Kidney (tissue), 14 donors: ENCODE measurements around the gene GSK3A. TPM values are rescaled to one million over a fixed set of nuclear protein-coding genes. Genes with fewer than 3 reads are reported as not detected.

ENCODE experiments used
- DNase-seq, 5 donors: peaks; one replicate each; pipeline ENCODE4 v3.0.0-alpha.2; 2013 to 2020
- FAIRE-seq: peaks from 2 replicates; lab custom pipeline; 2012; peaks lifted over from hg19 to GRCh38; lab: Jason Lieb, UNC
- H3K27ac ChIP-seq, 2 donors: one replicate each; pipeline ENCODE4 v1.7.0; 2013; ENCODE audit warnings: low read depth in 2 of 2, low read length in 2 of 2, inconsistent platforms in 1 of 2
- H3K27me3 ChIP-seq: one replicate; pipeline ENCODE4 v1.7.1; 2013; ENCODE audit warnings: low read length, inconsistent platforms; ENCODE audit not compliant: control insufficient read depth, insufficient read depth
- H3K36me3 ChIP-seq, 3 donors: one replicate each; pipeline versions ENCODE4 v1.7.0 to v1.7.1; 2013; ENCODE audit warnings: low read length in 3 of 3, control low read depth in 1 of 3, inconsistent platforms in 1 of 3; ENCODE audit not compliant: insufficient read depth in 3 of 3, control insufficient read depth in 2 of 3
- H3K4me1 ChIP-seq, 3 donors: one replicate each; pipeline versions ENCODE4 v1.7.0 to v1.7.1; 2013; ENCODE audit warnings: low read length in 3 of 3, inconsistent platforms in 1 of 3, low read depth in 1 of 3; ENCODE audit not compliant: control insufficient read depth in 2 of 3, insufficient read depth in 2 of 3
- H3K4me3 ChIP-seq, 3 donors: one replicate each; pipeline versions ENCODE4 v1.7.0 to v1.8.1; 2013; ENCODE audit warnings: low read length in 3 of 3, control low read depth in 1 of 3, inconsistent platforms in 1 of 3
- H3K9ac ChIP-seq, 3 donors: one replicate each; pipeline versions ENCODE4 v1.7.0 to v1.7.1; 2013; ENCODE audit warnings: low read length in 3 of 3, control low read depth in 1 of 3, inconsistent platforms in 1 of 3
- H3K9me3 ChIP-seq, 3 donors: one replicate each; pipeline versions ENCODE4 v1.7.0 to v1.7.1; 2013; ENCODE audit warnings: low read length in 3 of 3, control low read depth in 1 of 3, inconsistent platforms in 1 of 3; ENCODE audit not compliant: control insufficient read depth in 2 of 3, insufficient read depth in 1 of 3
- intact Hi-C: fragments of 100-400 bp; cut with DNase I; formaldehyde crosslinking; loops from one replicate; pipeline ENCODE4 v1.11.1; 2022
- polyA plus RNA-seq: library from polyadenylated mRNA; stranded (reverse); fragments of 350-450 nt; fragmentation: Illumina TruSeq; extraction: RNeasy Lipid Tissue Mini Kit (QIAGEN cat#74804); gene quantifications from one replicate; pipeline ENCODE4 v1.2.3, GENCODE V29; 2014; ENCODE audit warnings: low read depth, low replicate concordance; ENCODE audit not compliant: insufficient read depth
- total RNA-seq: library from RNA; stranded (reverse); fragmentation: NEBNext Ultra II Directional; extraction: Animal tissue kit (Norgen Biotek cat#: 25700); gene quantifications from one replicate; pipeline ENCODE4 v1.2.1, GENCODE V29; 2021
- TF ChIP-seq, protein P1 (sequence below): IDR thresholded peaks from 3 replicates; pipeline ENCODE4 v1.5.1; 2012; ENCODE audit warnings: mild to moderate bottlenecking, moderate library complexity, borderline replicate concordance; ENCODE audit not compliant: insufficient read depth; ENCODE audit errors: extremely low read depth
- donor health status: control.
- donor health status: control.
- donor health status: control.
- donor health status: control.
- donor health status: control.
- donor health status: DM: yes; HTN: yes; CAD: no.
- donor health status: Normal renal cell carcinoma (clear cell type).

Gene GSK3A
- total and polyA plus RNA-seq, 2 donors from 2014 or later: 39.2 to 57.3 TPM

DNA sequence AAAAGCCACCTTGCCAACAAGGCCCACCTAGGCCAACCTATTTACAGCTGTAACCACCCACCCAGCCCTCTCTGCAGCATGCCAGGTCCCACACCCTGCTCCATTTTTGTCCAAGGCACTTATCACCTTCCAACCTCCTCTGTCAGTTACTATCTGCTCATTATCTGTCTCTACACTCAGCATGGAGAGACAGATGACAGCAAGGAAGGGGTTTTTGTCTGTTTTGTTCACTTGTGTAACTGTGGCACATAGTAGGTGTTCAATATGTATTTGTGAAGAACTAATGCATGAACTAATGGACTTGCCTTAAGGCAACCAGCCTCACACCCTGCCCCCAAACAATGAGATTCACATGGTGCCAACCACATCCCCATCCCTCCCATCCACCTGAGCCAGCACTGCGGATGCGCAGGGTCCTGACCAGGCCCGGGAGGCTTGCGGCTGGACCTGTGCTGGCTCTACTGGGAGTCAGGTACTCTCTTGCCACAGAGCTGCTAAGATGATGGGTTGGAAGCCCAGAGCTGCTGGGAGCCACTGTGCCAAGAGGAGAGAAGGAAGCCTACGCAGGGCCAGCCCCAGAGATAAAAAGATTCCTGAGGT, 42.2 kb downstream of the GSK3A start:
- FAIRE-seq (no peak), DNase-seq (peak in 1 of 5 donors; percentile 70)
- TF ChIP-seq, protein P1, sequence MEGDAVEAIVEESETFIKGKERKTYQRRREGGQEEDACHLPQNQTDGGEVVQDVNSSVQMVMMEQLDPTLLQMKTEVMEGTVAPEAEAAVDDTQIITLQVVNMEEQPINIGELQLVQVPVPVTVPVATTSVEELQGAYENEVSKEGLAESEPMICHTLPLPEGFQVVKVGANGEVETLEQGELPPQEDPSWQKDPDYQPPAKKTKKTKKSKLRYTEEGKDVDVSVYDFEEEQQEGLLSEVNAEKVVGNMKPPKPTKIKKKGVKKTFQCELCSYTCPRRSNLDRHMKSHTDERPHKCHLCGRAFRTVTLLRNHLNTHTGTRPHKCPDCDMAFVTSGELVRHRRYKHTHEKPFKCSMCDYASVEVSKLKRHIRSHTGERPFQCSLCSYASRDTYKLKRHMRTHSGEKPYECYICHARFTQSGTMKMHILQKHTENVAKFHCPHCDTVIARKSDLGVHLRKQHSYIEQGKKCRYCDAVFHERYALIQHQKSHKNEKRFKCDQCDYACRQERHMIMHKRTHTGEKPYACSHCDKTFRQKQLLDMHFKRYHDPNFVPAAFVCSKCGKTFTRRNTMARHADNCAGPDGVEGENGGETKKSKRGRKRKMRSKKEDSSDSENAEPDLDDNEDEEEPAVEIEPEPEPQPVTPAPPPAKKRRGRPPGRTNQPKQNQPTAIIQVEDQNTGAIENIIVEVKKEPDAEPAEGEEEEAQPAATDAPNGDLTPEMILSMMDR: no peak
- Histone ChIP-seq H3K4me1 (peaks cover 0 to 4% (median 0%) of the 10 kb centered on the region in 3 donors), H3K27me3 (no peaks in the 10 kb centered on the region), H3K36me3 (peaks cover 0 to 51% (median 23%) of the 10 kb centered on the region in 3 donors), H3K9me3 (no peaks in the 10 kb centered on the region), H3K4me3 (no peak overlapping the region), H3K9ac (no peak overlapping the region), H3K27ac (no peak overlapping the region)
- intact Hi-C loops: no loop called here

DNA sequence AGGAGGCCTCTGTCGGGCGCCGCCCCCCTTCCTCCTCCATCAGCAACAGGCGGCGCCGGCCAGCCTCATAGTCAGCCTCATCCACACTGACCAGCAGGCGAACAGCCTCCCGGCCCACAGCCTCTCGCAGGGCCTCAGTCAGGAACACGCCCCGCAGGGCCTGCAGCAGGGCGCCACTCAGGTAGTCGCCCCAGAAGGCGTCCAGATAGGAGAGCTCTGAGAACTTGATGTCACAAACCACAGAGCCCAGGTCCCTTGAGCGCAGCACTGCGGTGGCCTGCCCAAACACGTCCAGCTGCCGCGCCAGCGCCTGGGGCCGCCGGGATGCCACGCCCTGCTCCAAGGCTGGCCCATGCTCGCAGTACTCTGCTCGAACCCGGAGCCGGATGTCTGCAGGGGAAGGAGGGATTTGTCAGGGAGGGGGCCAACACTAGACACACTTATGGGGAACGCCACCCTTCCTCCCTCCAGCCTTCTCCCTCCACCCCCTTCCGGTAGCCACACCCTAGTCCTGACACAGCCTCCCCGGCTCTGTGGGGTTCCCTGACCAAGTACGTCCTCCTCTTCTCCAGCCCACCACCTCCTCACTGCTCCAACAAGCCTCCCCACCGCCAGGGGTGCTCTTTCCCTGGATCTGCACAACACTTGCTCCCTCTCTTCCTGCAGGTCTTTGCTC, 42.8 kb downstream of the GSK3A start:
- Histone ChIP-seq H3K27me3 (no peaks in the 10 kb centered on the region), H3K4me1 (peaks cover 0 to 4% (median 0%) of the 10 kb centered on the region in 3 donors), H3K9ac (no peak overlapping the region), H3K36me3 (peaks cover 0 to 46% (median 19%) of the 10 kb centered on the region in 3 donors), H3K9me3 (no peaks in the 10 kb centered on the region), H3K27ac (no peak overlapping the region), H3K4me3 (no peak overlapping the region)
- TF ChIP-seq, protein P1: no peak
- DNase-seq (peak in 1 of 5 donors; percentile 77), FAIRE-seq (no peak)
- intact Hi-C loops: no loop called here

DNA sequence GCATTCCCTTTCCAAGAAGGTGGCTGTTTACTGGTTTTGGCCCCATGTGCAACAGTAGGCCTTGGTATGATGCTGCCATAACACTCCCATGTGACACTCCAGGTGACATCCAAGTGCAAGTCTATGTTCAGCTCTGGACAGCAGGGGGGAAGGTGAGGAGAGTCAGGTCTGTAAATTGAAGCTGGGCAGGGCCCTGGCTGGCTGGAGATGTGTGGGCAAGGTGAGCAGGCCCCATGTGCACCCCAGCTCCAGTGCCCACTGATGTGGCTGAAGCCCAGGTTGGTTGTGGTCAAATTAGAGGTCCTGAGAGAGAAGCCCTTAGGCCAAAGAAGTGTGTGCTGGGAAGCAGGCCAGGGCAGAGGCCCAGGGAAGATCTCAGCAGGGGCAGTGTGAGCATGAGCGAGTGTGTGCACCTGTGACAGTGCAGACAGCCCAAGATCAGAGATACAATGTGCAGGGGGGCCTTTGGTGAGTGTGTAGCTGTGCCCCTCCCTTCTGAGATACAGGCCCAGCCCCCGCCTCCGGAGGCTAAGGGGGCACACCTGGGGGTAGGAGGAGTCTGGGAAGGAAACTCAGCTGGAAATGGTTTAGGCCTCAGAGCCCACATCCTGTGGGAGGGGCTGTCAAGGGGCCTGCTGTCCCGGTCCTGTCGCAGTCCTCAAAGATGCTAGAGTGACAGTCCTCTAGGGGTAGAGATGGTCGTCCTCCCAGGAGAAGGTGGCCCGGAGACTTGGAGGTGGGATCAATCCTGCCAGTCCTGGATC, 43.5 kb downstream of the GSK3A start:
- Histone ChIP-seq H3K4me3 (no peak overlapping the region), H3K27me3 (no peaks in the 10 kb centered on the region), H3K27ac (no peak overlapping the region), H3K9me3 (no peaks in the 10 kb centered on the region), H3K4me1 (peaks cover 0 to 4% (median 0%) of the 10 kb centered on the region in 3 donors), H3K9ac (no peak overlapping the region), H3K36me3 (peaks cover 0 to 39% (median 16%) of the 10 kb centered on the region in 3 donors)
- intact Hi-C loops: no loop called here
- TF ChIP-seq, protein P1: no peak
- FAIRE-seq: no peak
- peak in 1 of 5 donors; percentile 77 for DNase-seq
